Measurements from ENCODE around the gene BOK. TPM values are rescaled to one million over a fixed set of nuclear protein-coding genes. Genes with fewer than 3 reads are reported as not detected.
"Not testable (repeated sequence)": the region's sequence is repeated elsewhere in the genome, so short reads cannot be mapped to it uniquely, and the experiment has no call there.

Gene BOK
- total and polyA plus RNA-seq, 2 donors = 2.5 to 5.1 TPM

GRCh38 chr2:241575624-241576292 is 17.2 kb downstream of the BOK start:
- Histone ChIP-seq H3K9me3 (ENCODE audit: control insufficient read depth in 2 of 2, insufficient read depth in 1 of 2, low read length in 1 of 2) (peaks cover 0 to 6% of the 10 kb centered on the region in 2 donors), H3K4me1 (ENCODE audit: control insufficient read depth in 2 of 2, insufficient read depth in 2 of 2, low read length in 2 of 2) (no peaks in the 10 kb centered on the region), H3K27ac (ENCODE audit: low read depth in 1 of 2, low read length in 1 of 2) (no peak overlapping the region), H3K27me3 (ENCODE audit: control insufficient read depth in 2 of 2, insufficient read depth in 1 of 2, low read length in 1 of 2) (no peaks in the 10 kb centered on the region), H3K4me3 (ENCODE audit: low read length in 2 of 2) (no peak overlapping the region), H3K36me3 (ENCODE audit: control insufficient read depth in 2 of 2, insufficient read depth in 2 of 2, low read length in 1 of 2) (peaks cover 0 to 5% of the 10 kb centered on the region in 2 donors)
- over 99% methylated on average over 5 of the region's 5 CpGs for WGBS
- no peak for DNase-seq (ENCODE audit: low read depth in 6 of 9, low spot score in 9 of 9)

GRCh38 chr2:241576293-241576654 is 17.7 kb downstream of the BOK start:
- Histone ChIP-seq H3K4me3 (ENCODE audit: low read length in 2 of 2) (no peak overlapping the region), H3K9me3 (ENCODE audit: control insufficient read depth in 2 of 2, insufficient read depth in 1 of 2, low read length in 1 of 2) (peaks cover 0 to 6% of the 10 kb centered on the region in 2 donors), H3K36me3 (ENCODE audit: control insufficient read depth in 2 of 2, insufficient read depth in 2 of 2, low read length in 1 of 2) (peaks cover 0 to 5% of the 10 kb centered on the region in 2 donors), H3K27me3 (ENCODE audit: control insufficient read depth in 2 of 2, insufficient read depth in 1 of 2, low read length in 1 of 2) (no peaks in the 10 kb centered on the region), H3K4me1 (ENCODE audit: control insufficient read depth in 2 of 2, insufficient read depth in 2 of 2, low read length in 2 of 2) (no peaks in the 10 kb centered on the region), H3K27ac (ENCODE audit: low read depth in 1 of 2, low read length in 1 of 2) (no peak overlapping the region)
- no peak for DNase-seq (ENCODE audit: low read depth in 6 of 9, low spot score in 9 of 9)
- 96% methylated on average over 14 of the region's 14 CpGs for WGBS

DNA sequence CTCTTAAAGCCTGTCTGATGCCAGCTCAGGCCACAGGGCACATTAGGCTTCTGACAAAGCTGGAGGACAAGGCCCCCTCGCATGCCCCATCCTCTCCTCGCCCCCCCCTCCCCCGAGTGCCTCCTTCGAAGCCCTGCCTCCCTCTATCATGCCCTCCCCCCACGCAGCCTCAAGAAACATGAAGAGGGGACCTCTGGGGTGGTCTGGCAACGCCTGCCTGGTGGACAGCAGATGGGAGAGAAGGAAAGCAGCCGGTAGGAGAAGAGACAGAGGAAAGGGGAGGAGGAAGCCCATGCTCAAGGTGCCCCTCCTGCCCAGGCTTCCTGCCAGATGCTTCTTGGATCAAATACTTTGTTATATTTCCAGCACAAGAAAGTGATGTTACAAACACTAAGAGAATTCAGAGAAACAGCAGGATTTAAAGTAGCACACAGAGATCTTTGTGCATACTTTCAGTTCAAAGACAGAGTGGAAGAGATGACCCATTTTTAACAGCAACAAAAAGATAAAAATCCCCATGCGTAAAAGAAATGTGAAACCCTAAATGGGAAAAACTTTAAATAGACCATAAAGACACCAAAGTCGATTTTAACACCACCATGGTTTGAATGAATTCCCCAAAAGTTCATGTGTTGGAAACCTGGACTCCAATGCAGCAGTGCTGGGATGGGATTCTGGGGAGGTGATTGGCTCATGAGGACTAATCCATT is 19.0 kb downstream of the BOK start:
- H3K4me3 ChIP-seq (ENCODE audit: low read length in 2 of 2) = no peak overlapping the region
- no peaks in the 10 kb centered on the region for H3K27me3 ChIP-seq (ENCODE audit: control insufficient read depth in 2 of 2, insufficient read depth in 1 of 2, low read length in 1 of 2)
- 83% methylated on average over 9 of the region's 9 CpGs for WGBS
- no peaks in the 10 kb centered on the region for H3K4me1 ChIP-seq (ENCODE audit: control insufficient read depth in 2 of 2, insufficient read depth in 2 of 2, low read length in 2 of 2)
- peaks cover 5 to 7% of the 10 kb centered on the region in 2 donors for H3K36me3 ChIP-seq (ENCODE audit: control insufficient read depth in 2 of 2, insufficient read depth in 2 of 2, low read length in 1 of 2)
- no peak overlapping the region for H3K27ac ChIP-seq (ENCODE audit: low read depth in 1 of 2, low read length in 1 of 2)
- DNase-seq (ENCODE audit: low read depth in 6 of 9, low spot score in 9 of 9) = no peak
- peaks cover 0 to under 1% of the 10 kb centered on the region in 2 donors for H3K9me3 ChIP-seq (ENCODE audit: control insufficient read depth in 2 of 2, insufficient read depth in 1 of 2, low read length in 1 of 2)

DNA sequence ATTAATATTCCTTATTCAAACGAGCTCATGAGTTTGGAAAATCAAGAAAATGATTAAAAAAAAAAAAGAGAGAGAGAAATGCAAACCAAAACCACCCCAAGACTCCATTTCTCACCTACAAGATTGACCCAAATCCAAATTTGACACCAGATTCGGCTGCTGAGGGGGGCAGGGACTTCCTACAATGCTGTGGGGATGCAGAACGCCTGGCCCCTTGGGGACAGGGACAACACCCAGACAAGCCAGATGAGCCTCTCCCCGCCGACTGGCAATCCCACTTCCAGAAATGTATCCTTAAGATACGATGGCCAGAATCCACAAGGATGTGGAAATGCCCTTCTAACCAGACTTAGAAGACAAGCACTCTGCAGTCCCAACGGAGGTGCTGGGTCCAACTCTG is 20.7 kb downstream of the BOK start:
- 96% methylated on average over 7 of the region's 7 CpGs for WGBS
- Histone ChIP-seq H3K27me3 (ENCODE audit: control insufficient read depth in 2 of 2, insufficient read depth in 1 of 2, low read length in 1 of 2) (no peaks in the 10 kb centered on the region), H3K27ac (ENCODE audit: low read depth in 1 of 2, low read length in 1 of 2) (no peak overlapping the region), H3K9me3 (ENCODE audit: control insufficient read depth in 2 of 2, insufficient read depth in 1 of 2, low read length in 1 of 2) (peaks cover 0 to 1% of the 10 kb centered on the region in 2 donors), H3K4me3 (ENCODE audit: low read length in 2 of 2) (no peak overlapping the region), H3K36me3 (ENCODE audit: control insufficient read depth in 2 of 2, insufficient read depth in 2 of 2, low read length in 1 of 2) (peaks cover 19 to 20% of the 10 kb centered on the region in 2 donors), H3K4me1 (ENCODE audit: control insufficient read depth in 2 of 2, insufficient read depth in 2 of 2, low read length in 2 of 2) (no peaks in the 10 kb centered on the region)
- no peak for DNase-seq (ENCODE audit: low read depth in 6 of 9, low spot score in 9 of 9)

DNA sequence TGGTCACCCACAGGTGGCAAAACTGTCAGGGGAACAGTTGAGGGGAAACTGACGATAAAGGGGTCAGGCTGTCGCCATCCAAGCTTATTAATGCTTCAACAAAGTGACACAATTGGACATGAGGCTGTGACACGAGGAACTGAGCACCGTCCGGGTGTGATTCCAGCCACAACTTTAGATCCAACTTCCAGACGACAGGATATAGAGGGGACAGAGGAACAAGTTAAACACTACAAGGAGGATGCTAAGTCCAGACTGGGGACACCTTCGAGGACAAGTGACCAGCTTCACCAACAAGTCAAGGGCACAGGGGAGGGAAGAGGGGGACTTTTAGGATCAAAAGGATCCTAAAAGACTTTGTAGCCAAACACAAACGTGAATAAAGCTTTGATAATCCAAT is 23.8 kb downstream of the BOK start:
- no peak overlapping the region for H3K27ac ChIP-seq (ENCODE audit: low read depth in 1 of 2, low read length in 1 of 2)
- no peak for DNase-seq (ENCODE audit: low read depth in 6 of 9, low spot score in 9 of 9)
- H3K4me1 ChIP-seq (ENCODE audit: control insufficient read depth in 2 of 2, insufficient read depth in 2 of 2, low read length in 2 of 2) = no peaks in the 10 kb centered on the region
- H3K36me3 ChIP-seq (ENCODE audit: control insufficient read depth in 2 of 2, insufficient read depth in 2 of 2, low read length in 1 of 2) = peaks cover 28 to 29% of the 10 kb centered on the region in 2 donors
- H3K27me3 ChIP-seq (ENCODE audit: control insufficient read depth in 2 of 2, insufficient read depth in 1 of 2, low read length in 1 of 2) = no peaks in the 10 kb centered on the region
- 97% methylated on average over 8 of the region's 8 CpGs for WGBS
- no peak overlapping the region for H3K4me3 ChIP-seq (ENCODE audit: low read length in 2 of 2)
- H3K9me3 ChIP-seq (ENCODE audit: control insufficient read depth in 2 of 2, insufficient read depth in 1 of 2, low read length in 1 of 2) = peaks cover 6 to 25% of the 10 kb centered on the region in 2 donors

DNA sequence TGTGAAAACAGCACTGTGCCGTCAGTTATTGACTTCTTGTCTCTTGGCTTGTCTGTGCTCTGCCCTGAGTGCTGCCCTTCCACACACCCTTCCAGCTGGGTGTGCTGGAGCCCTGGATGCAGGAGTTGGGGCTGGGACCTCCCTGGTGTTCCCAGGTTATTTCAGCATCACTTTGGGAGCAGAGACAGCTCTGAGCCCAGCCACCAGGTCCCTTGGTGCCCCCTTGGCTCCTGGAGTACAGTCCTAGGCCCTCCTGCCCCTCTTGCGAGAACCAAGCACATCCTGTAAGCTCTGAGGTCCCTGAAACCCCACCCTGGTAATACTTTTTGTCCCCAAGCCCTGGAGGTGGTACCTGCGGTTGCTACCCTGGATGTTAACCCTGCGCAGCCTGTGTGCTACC is 24.3 kb downstream of the BOK start:
- Histone ChIP-seq H3K36me3 (ENCODE audit: control insufficient read depth in 2 of 2, insufficient read depth in 2 of 2, low read length in 1 of 2) (peaks cover 28 to 29% of the 10 kb centered on the region in 2 donors), H3K4me1 (ENCODE audit: control insufficient read depth in 2 of 2, insufficient read depth in 2 of 2, low read length in 2 of 2) (no peaks in the 10 kb centered on the region), H3K9me3 (ENCODE audit: control insufficient read depth in 2 of 2, insufficient read depth in 1 of 2, low read length in 1 of 2) (peaks cover 6 to 29% of the 10 kb centered on the region in 2 donors), H3K4me3 (ENCODE audit: low read length in 2 of 2) (no peak overlapping the region), H3K27ac (ENCODE audit: low read depth in 1 of 2, low read length in 1 of 2) (no peak overlapping the region), H3K27me3 (ENCODE audit: control insufficient read depth in 2 of 2, insufficient read depth in 1 of 2, low read length in 1 of 2) (no peaks in the 10 kb centered on the region)
- DNase-seq (ENCODE audit: low read depth in 6 of 9, low spot score in 9 of 9) = no peak
- WGBS = 98% methylated on average over 4 of the region's 4 CpGs

DNA sequence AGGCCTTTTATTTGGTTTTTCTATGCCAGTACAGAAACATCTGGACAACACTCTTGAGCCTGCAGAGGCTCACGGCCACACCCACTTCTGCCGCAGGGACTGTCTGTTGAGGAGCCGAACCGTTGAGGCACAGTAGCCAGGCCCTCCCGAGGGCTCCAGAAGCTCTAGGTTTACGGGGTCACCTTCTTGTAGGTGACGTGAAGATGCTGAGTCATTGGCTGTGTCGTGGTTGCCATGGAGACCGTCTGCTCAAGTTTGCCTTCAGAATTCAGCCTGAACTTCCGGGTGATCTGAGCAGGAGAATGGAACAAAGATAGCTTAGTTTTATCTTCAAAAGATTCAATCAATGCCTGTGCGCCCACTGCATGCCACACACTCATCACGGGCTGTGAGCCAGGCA is 25.9 kb downstream of the BOK start:
- WGBS = 97% methylated on average over 12 of the region's 12 CpGs
- H3K27me3 ChIP-seq (ENCODE audit: control insufficient read depth in 2 of 2, insufficient read depth in 1 of 2, low read length in 1 of 2) = no peaks in the 10 kb centered on the region
- H3K36me3 ChIP-seq (ENCODE audit: control insufficient read depth in 2 of 2, insufficient read depth in 2 of 2, low read length in 1 of 2) = peaks cover 28 to 29% of the 10 kb centered on the region in 2 donors
- no peak for DNase-seq (ENCODE audit: low read depth in 6 of 9, low spot score in 9 of 9)
- peaks cover 6 to 29% of the 10 kb centered on the region in 2 donors for H3K9me3 ChIP-seq (ENCODE audit: control insufficient read depth in 2 of 2, insufficient read depth in 1 of 2, low read length in 1 of 2)
- no peak overlapping the region for H3K4me3 ChIP-seq (ENCODE audit: low read length in 2 of 2)
- no peak overlapping the region for H3K27ac ChIP-seq (ENCODE audit: low read depth in 1 of 2, low read length in 1 of 2)
- H3K4me1 ChIP-seq (ENCODE audit: control insufficient read depth in 2 of 2, insufficient read depth in 2 of 2, low read length in 2 of 2) = no peaks in the 10 kb centered on the region

DNA sequence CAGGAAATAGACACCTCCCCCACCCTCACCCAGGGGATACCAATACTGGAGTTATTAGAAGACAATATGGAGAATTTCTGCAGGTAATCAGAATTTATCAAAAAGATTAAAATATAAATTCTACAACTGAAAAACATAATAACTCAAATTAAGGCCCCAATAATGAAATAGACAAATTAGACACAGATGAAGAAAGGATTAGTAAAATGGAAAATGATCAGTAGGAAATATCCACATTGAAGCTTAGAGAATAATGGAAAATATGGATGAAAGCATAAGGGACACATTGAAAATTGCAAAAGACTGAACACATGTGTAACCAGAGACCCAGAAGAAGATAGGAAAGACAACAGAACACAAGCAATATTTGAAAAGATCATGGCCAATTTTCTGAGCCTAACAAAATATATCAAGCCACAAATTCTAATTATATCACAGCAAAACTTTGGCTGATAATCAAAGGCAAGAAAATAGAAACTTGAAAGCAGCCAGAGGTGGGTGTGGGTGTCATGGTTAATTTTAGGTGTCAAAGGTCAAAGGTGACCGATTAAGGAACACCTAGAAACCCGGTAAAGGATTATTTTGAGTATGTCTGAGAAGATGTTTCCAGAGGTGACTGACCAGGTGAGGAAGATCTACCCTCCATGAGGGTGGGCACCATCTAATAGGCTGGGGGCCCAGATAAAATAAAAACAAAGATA is 28.2 kb downstream of the BOK start:
- peaks cover 28 to 29% of the 10 kb centered on the region in 2 donors for H3K36me3 ChIP-seq (ENCODE audit: control insufficient read depth in 2 of 2, insufficient read depth in 2 of 2, low read length in 1 of 2)
- no peak overlapping the region for H3K4me3 ChIP-seq (ENCODE audit: low read length in 2 of 2)
- H3K9me3 ChIP-seq (ENCODE audit: control insufficient read depth in 2 of 2, insufficient read depth in 1 of 2, low read length in 1 of 2) = peaks cover 6 to 34% of the 10 kb centered on the region in 2 donors
- H3K27me3 ChIP-seq (ENCODE audit: control insufficient read depth in 2 of 2, insufficient read depth in 1 of 2, low read length in 1 of 2) = no peaks in the 10 kb centered on the region
- no peak for DNase-seq (ENCODE audit: low read depth in 6 of 9, low spot score in 9 of 9)
- H3K4me1 ChIP-seq (ENCODE audit: control insufficient read depth in 2 of 2, insufficient read depth in 2 of 2, low read length in 2 of 2) = no peaks in the 10 kb centered on the region
- H3K27ac ChIP-seq (ENCODE audit: low read depth in 1 of 2, low read length in 1 of 2) = no peak overlapping the region
- 97% methylated on average over 2 of the region's 2 CpGs for WGBS

GRCh38 chr2:241589863-241590262 is 31.3 kb downstream of the BOK start:
- not testable (repeated sequence) for H3K27ac ChIP-seq (ENCODE audit: low read depth in 1 of 2, low read length in 1 of 2); H3K4me3 ChIP-seq (ENCODE audit: low read length in 2 of 2); H3K4me1 ChIP-seq (ENCODE audit: control insufficient read depth in 2 of 2, insufficient read depth in 2 of 2, low read length in 2 of 2); H3K27me3 ChIP-seq (ENCODE audit: control insufficient read depth in 2 of 2, insufficient read depth in 1 of 2, low read length in 1 of 2); DNase-seq (ENCODE audit: low read depth in 6 of 9, low spot score in 9 of 9)
- 93% methylated on average over 17 of the region's 17 CpGs for WGBS
- Histone ChIP-seq H3K36me3 (ENCODE audit: control insufficient read depth in 2 of 2, insufficient read depth in 2 of 2, low read length in 1 of 2) (peaks cover 9 to 21% of the 10 kb centered on the region in 2 donors), H3K9me3 (ENCODE audit: control insufficient read depth in 2 of 2, insufficient read depth in 1 of 2, low read length in 1 of 2) (peaks cover 6 to 28% of the 10 kb centered on the region in 2 donors)
